LNCaP clone FGC (cell line): ENCODE measurements around the gene IL13RA1.

Experiments
- DNase-seq: peaks from one replicate; pipeline ENCODE4 v3.0.0-alpha.2; 2011; ENCODE audit warnings: low read depth
- H3K4me3 ChIP-seq: 2 replicates; pipeline ENCODE4 v1.5.1; 2011; ENCODE audit warnings: mild to moderate bottlenecking, low read depth, low read length, control low read depth
- CTCF ChIP-seq: IDR thresholded peaks from 2 replicates; pipeline ENCODE4 v1.5.1; 2012; ENCODE audit warnings: mild to moderate bottlenecking; ENCODE audit not compliant: control insufficient read depth, insufficient read depth; ENCODE audit errors: extremely low read depth

Gene IL13RA1

GRCh38 chrX:118742176-118742575 is 14.8 kb downstream of the IL13RA1 start:
- TF ChIP-seq CTCF = no peak
- H3K4me3 ChIP-seq = no peak overlapping the region
- DNase-seq = no peak

GRCh38 chrX:118745570-118745969 is 18.2 kb downstream of the IL13RA1 start:
- TF ChIP-seq CTCF = no peak
- no peak overlapping the region for H3K4me3 ChIP-seq
- no peak for DNase-seq

- no peak for DNase-seq
- TF ChIP-seq CTCF = no peak
- H3K4me3 ChIP-seq = no peak overlapping the region
Observed at GRCh38 chrX:118751950-118752783, 24.8 kb downstream of the IL13RA1 start.

- no peak overlapping the region for H3K4me3 ChIP-seq
- TF ChIP-seq CTCF = no peak
- no peak for DNase-seq
Observed at GRCh38 chrX:118755633-118756032, 28.2 kb downstream of the IL13RA1 start.

- H3K4me3 ChIP-seq = no peak overlapping the region
- DNase-seq = no peak
- TF ChIP-seq CTCF = no peak
Observed at GRCh38 chrX:118756101-118756500, 28.7 kb downstream of the IL13RA1 start.

- H3K4me3 ChIP-seq = no peak overlapping the region
- no peak for DNase-seq
- TF ChIP-seq CTCF = no peak
Observed at GRCh38 chrX:118758511-118758910, 31.1 kb downstream of the IL13RA1 start.

GRCh38 chrX:118760025-118760424 is 32.6 kb downstream of the IL13RA1 start:
- no peak overlapping the region for H3K4me3 ChIP-seq
- no peak for DNase-seq
- TF ChIP-seq CTCF = no peak
